ENCODE data around the gene NTMT1.

NTMT1 gene

DNA sequence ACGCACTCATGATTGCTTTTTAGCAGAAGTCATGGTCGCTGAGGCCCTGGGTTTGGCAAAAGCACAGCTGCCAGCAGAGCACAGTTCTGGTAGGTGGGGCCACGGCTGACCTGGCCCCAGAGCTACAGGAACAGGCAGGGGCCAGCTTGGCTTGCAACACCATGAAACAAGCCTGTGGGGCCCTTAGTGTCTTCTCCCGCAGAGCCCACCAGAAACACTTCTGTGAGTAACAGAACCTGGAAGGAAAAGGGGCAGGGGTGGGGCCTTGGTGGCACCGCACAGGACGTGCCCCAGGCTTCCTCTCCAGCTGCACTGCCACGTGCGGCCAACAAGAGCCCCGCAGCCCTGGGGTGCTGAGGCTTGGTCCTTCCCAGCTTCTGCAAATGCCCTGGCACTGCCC lies 11.1 kb downstream of the NTMT1 start:
- no peaks in the 10 kb centered on the region for H3K4me1 ChIP-seq (ENCODE audit: low read depth, poor library complexity, severe bottlenecking)
- peaks cover 2% of the 10 kb centered on the region; the same call in 1 of the 2 replicates for H3K36me3 ChIP-seq (ENCODE audit: insufficient read depth)
- no peak overlapping the region for H3K9ac ChIP-seq
- H3K4me2 ChIP-seq = no peak overlapping the region
- H3K79me2 ChIP-seq (ENCODE audit: insufficient read depth, low read depth) = peaks cover 35% of the 10 kb centered on the region; the same call in 1 of the 2 replicates
- H2AFZ ChIP-seq (ENCODE audit: low read depth) = no peak overlapping the region
- H4K20me1 ChIP-seq (ENCODE audit: insufficient read depth) = no peaks in the 10 kb centered on the region
- no peak overlapping the region for H3K27ac ChIP-seq
- H3K27me3 ChIP-seq (ENCODE audit: insufficient read depth, low read depth) = no peaks in the 10 kb centered on the region
- TF ChIP-seq, protein P1, sequence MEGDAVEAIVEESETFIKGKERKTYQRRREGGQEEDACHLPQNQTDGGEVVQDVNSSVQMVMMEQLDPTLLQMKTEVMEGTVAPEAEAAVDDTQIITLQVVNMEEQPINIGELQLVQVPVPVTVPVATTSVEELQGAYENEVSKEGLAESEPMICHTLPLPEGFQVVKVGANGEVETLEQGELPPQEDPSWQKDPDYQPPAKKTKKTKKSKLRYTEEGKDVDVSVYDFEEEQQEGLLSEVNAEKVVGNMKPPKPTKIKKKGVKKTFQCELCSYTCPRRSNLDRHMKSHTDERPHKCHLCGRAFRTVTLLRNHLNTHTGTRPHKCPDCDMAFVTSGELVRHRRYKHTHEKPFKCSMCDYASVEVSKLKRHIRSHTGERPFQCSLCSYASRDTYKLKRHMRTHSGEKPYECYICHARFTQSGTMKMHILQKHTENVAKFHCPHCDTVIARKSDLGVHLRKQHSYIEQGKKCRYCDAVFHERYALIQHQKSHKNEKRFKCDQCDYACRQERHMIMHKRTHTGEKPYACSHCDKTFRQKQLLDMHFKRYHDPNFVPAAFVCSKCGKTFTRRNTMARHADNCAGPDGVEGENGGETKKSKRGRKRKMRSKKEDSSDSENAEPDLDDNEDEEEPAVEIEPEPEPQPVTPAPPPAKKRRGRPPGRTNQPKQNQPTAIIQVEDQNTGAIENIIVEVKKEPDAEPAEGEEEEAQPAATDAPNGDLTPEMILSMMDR (conservative IDR thresholded peaks at IDR 0.05; ENCODE audit: low read depth, low read length) = no peak
- no peak overlapping the region for H3K4me3 ChIP-seq (IDR thresholded peaks at IDR 0.05; ENCODE audit: insufficient read depth, low read depth, low read length)

DNA sequence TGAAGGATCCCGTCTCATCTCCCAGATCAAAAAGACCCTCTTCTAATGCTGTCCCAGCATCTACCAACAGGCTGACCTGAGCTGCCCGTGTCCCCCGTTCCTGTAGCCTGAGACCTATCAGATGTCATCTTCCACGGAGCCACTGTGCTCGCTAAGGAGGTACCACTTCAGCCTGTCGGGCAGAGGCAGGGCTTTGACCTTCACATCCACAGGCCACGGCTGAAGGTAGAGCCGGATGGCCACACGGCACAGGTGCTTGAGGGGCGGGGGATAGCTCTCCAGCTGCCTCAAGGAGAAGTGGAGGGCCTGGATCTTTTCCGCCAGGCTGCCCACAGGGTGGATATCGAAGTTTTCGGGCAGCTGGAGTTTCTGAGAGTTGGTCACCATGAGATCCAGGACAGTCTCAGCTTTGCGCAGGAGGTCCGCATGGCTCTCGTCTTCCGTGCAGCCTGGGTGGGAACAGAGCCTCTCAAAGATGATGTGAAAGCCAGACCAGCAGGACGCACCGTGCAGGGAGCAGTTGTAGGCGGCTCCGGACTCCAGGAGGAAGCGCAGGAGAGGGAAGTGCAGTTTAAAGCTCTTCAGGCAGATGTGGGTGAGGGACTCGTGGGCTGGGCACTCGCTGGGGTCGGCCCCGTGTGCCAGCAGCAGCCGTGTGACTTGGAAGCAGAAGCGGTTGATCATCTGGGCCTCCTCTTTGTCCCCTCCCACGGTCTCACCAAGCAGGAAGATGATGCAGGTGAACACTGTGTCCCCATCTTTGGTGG lies 11.9 kb downstream of the NTMT1 start:
- Histone ChIP-seq H4K20me1 (ENCODE audit: insufficient read depth) (no peaks in the 10 kb centered on the region), H3K4me3 (IDR thresholded peaks at IDR 0.05; ENCODE audit: insufficient read depth, low read depth, low read length) (no peak overlapping the region), H3K27ac (no peak overlapping the region), H3K4me1 (ENCODE audit: low read depth, poor library complexity, severe bottlenecking) (no peaks in the 10 kb centered on the region), H3K36me3 (ENCODE audit: insufficient read depth) (no peaks in the 10 kb centered on the region), H3K79me2 (ENCODE audit: insufficient read depth, low read depth) (peaks cover 27% of the 10 kb centered on the region; the same call in 1 of the 2 replicates), H2AFZ (ENCODE audit: low read depth) (no peak overlapping the region), H3K4me2 (no peak overlapping the region), H3K9ac (no peak overlapping the region), H3K27me3 (ENCODE audit: insufficient read depth, low read depth) (no peaks in the 10 kb centered on the region)
- TF ChIP-seq, protein P1 (conservative IDR thresholded peaks at IDR 0.05; ENCODE audit: low read depth, low read length) = no peak

DNA sequence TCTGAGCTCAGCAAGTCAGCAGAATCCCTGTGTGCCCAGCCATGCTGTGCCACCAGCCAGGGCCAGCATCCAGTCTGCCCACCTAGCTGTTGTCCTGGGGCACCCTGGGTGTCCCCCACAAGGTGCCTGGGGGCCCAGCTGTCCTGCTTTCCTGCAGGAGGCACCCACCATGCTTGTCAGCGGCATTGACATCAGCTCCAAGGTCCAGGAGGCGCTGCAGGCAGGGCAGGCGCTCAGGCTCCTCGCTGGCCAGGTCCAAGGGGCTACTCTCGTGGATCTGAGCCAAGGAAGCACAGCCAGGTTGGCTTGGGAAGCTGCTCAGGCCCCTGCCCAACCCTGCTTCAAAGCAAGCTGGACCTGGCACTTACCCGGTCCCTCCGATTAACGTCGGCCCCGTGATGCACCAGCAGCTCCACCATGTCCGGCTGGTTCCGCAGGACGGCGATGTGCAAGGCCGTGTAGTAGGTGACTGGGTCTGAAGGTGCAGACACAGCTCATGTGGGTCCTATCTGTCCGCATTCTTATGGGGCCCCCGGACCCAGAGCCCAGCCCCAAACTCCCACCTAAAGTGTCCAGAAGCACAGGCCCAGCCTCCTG lies 13.2 kb downstream of the NTMT1 start:
- Histone ChIP-seq H3K27ac (no peak overlapping the region), H3K4me3 (IDR thresholded peaks at IDR 0.05; ENCODE audit: insufficient read depth, low read depth, low read length) (no peak overlapping the region), H3K36me3 (ENCODE audit: insufficient read depth) (no peaks in the 10 kb centered on the region), H3K79me2 (ENCODE audit: insufficient read depth, low read depth) (peaks cover 18% of the 10 kb centered on the region; the same call in 1 of the 2 replicates), H3K27me3 (ENCODE audit: insufficient read depth, low read depth) (no peaks in the 10 kb centered on the region; the same call in 1 of the 2 replicates), H2AFZ (ENCODE audit: low read depth) (no peak overlapping the region), H4K20me1 (ENCODE audit: insufficient read depth) (no peaks in the 10 kb centered on the region), H3K9ac (no peak overlapping the region), H3K4me1 (ENCODE audit: low read depth, poor library complexity, severe bottlenecking) (no peaks in the 10 kb centered on the region), H3K4me2 (no peak overlapping the region)
- TF ChIP-seq, protein P1 (conservative IDR thresholded peaks at IDR 0.05; ENCODE audit: low read depth, low read length) = no peak

DNA sequence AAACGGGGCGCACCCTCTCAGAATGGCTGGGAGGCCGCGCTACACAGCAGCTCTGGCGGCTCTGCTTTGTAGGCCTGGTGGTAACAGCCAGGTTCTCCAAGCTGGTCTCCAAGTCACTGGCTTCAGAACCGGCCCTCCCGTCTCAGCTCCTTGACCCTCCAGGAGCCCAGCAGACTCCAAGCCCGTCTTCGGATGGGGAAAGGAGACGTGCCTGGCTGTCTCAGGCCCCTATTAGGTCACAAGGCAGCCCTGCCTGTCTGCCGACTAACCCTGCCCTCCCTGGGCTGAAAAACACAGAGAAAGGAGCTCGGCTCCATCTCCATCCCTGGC lies 13.8 kb downstream of the NTMT1 start:
- Histone ChIP-seq H3K4me1 (ENCODE audit: low read depth, poor library complexity, severe bottlenecking) (no peaks in the 10 kb centered on the region), H3K9ac (no peak overlapping the region), H3K79me2 (ENCODE audit: insufficient read depth, low read depth) (peaks cover 18% of the 10 kb centered on the region; the same call in 1 of the 2 replicates), H3K4me2 (0 out of 2 replicates have a peak overlapping the region, but pooled peaks have one; percentile 58), H3K27ac (no peak overlapping the region), H4K20me1 (ENCODE audit: insufficient read depth) (no peaks in the 10 kb centered on the region), H3K4me3 (IDR thresholded peaks at IDR 0.05; ENCODE audit: insufficient read depth, low read depth, low read length) (no peak overlapping the region), H3K27me3 (ENCODE audit: insufficient read depth, low read depth) (peaks cover 3% of the 10 kb centered on the region; the same call in 1 of the 2 replicates), H2AFZ (ENCODE audit: low read depth) (no peak overlapping the region), H3K36me3 (ENCODE audit: insufficient read depth) (no peaks in the 10 kb centered on the region)
- TF ChIP-seq, protein P1 (conservative IDR thresholded peaks at IDR 0.05; ENCODE audit: low read depth, low read length) = no peak
